Measurements from ENCODE around the gene FAM217A.

DNA sequence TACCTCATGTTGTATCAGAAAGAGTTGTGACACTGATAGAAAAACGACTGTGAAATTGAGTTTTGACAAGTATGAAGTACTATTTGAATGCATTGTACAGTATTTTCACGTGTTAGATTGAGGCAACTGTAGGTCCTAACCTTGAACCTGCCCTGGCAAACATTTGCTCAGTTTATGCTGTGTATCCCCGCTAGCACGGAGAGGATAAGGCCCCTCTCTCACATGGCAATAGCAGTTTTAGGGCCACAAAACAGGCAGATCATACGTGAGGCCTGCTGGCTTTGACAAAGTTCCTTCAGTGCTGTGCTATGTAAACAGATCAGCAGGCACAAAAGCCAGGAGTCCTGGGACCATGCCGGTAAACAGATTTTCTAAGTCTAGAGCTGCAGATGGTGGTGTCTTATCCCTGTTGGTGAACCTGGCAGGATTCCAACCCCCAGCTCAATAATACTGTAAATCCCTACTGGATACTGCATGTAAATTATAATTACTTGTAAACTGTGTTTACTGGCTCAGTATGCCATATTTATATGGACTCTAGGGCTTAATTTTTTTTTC lies 23.8 kb upstream of the FAM217A start:
- TF ChIP-seq POLR2A (IDR thresholded peaks at IDR 0.05) (no peak), POLR2AphosphoS5 (IDR thresholded peaks at IDR 0.05; ENCODE audit: insufficient read depth in 1 of 2, low read depth in 1 of 2) (no peak)
- TF ChIP-seq, protein P1, sequence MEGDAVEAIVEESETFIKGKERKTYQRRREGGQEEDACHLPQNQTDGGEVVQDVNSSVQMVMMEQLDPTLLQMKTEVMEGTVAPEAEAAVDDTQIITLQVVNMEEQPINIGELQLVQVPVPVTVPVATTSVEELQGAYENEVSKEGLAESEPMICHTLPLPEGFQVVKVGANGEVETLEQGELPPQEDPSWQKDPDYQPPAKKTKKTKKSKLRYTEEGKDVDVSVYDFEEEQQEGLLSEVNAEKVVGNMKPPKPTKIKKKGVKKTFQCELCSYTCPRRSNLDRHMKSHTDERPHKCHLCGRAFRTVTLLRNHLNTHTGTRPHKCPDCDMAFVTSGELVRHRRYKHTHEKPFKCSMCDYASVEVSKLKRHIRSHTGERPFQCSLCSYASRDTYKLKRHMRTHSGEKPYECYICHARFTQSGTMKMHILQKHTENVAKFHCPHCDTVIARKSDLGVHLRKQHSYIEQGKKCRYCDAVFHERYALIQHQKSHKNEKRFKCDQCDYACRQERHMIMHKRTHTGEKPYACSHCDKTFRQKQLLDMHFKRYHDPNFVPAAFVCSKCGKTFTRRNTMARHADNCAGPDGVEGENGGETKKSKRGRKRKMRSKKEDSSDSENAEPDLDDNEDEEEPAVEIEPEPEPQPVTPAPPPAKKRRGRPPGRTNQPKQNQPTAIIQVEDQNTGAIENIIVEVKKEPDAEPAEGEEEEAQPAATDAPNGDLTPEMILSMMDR (IDR thresholded peaks at IDR 0.05), result no peak

Measured in vagina (tissue), 2 donors.